Measurements from ENCODE around the gene SMARCC2.
"Not testable (repeated sequence)": the region's sequence is repeated elsewhere in the genome, so short reads cannot be mapped to it uniquely, and the experiment has no call there.

Gene SMARCC2

DNA sequence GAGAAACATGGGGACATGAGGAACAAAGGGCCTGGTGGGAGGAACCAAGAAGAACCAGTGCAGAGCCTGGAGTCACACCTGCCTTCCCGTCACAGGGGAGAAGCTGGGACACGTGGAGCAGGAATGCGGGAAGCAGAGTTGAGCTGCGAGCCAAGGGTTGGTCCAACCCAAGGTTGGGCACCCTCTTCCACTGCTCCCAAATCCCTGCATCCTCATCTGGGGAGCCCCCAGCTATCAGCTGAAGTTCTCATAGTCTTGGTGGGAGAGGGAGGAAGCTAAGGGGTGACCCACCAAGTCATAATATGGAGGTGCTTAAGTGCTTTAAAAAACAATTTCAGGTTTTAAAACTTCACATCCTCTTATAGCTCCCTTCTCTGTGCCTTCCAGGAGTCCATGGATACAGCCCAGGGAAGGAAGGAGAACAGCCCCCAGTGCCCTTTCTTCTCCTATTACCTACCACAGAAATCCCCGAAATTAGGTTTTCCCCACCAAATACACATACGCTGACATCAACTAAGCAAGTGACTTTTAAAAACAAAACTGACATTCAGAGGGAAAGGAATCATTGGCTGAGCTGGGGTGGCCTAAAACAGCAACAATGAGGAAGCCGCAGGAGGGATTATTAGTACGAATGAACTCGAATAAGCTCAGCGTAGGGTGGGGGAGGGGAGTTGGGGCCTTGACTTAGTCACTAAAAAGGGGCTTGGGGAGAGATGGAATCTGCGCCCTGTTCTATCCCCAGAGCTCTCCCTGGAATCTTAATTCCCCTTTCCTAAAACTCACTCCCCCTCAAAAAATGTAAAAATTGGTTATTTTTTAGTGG, 26.6 kb downstream of the SMARCC2 start:
- DNase-seq, result no peak

DNA sequence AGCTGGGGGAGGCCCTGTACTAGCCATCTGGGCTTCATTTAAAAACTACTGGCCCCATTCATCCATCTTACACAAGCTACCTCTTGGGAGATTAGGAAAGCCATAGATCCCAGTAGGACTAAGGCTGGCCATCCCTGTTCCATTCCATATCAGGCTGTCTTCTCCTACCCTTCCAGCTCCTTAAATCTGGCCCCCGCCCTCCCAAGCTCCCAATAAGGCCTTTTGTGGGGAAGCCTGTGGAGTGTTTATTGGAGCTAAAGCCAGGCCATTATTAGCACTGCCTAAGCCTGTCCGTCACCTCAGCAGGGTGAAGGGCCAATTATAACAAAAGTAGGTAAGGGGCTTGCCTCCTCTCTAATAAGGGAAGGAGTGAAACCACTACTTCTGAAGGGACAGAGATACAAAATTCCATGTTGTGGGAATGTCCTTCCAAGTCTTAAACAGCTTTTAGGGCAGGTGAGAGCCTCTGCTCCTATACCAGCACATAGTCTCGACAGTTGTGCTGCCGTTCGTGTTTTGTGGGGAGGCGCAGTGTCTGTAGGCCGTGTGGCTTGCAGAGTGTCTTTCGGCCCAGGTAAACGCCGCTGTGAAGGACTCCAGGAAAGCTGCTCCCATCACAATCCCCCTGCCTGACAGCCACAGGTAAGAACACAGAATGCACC, 27.5 kb downstream of the SMARCC2 start:
- DNase-seq, result no peak

DNA sequence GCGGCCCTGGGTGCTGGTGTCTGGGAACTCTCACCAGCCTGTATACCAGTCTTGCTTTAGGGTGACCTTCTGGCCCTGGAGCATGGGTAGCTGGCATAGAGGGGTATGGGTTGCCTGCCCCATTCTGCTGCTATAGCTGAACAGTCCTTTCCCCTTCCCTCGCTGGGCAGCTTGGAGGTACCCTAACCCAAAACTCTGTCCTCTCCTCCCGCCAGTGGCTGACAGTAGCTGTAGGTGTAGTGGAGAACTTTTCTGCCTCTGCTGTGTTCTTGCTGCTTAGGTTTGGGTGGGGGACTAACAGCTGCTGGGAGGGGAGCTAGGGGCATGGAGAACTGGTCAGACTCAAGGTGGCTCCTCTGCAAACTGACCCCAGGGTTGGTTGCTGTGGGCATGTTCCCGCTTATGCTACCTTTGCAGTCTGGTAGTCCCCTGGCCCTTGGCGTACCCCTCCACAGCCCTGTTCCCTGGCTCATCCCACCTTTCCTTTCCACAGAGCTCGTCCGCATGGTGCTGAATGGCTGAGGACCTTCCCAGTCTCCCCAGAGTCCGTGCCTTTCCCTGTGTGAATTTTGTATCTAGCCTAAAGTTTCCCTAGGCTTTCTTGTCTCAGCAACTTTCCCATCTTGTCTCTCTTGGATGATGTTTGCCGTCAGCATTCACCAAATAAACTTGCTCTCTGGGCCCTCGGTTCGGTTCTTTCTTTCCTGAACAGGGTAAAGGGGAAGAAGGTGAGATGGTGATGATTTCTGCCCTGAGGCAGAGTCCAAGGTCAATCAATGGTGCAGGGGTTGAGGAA, 28.2 kb downstream of the SMARCC2 start:
- DNase-seq, result no peak

DNA sequence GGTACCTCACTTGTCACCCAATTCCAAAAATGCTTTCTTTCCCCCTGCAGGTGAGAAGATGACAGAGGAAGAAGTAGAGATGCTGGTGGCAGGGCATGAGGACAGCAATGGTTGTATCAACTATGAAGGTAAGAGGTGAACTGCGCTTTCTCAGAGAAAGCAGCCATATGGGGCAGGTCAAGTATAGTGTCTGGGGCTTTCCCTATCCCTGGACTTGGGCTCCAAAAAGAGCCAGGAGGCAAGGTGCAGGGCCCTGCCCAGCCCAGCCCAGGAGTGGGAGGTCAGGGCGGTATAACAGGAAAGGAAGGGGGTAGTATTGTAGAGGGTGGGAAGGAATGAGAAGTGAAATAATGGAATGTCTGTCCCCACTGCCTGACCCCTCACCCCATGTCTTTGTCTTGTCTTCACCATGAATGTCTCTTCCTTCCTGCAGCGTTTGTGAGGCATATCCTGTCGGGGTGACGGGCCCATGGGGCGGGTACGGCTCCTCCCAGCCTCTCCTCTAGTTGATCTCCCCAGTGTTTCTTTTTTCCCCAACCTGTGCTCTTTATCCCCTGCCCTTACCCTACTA, 29.0 kb downstream of the SMARCC2 start:
- DNase-seq, result no peak

DNA sequence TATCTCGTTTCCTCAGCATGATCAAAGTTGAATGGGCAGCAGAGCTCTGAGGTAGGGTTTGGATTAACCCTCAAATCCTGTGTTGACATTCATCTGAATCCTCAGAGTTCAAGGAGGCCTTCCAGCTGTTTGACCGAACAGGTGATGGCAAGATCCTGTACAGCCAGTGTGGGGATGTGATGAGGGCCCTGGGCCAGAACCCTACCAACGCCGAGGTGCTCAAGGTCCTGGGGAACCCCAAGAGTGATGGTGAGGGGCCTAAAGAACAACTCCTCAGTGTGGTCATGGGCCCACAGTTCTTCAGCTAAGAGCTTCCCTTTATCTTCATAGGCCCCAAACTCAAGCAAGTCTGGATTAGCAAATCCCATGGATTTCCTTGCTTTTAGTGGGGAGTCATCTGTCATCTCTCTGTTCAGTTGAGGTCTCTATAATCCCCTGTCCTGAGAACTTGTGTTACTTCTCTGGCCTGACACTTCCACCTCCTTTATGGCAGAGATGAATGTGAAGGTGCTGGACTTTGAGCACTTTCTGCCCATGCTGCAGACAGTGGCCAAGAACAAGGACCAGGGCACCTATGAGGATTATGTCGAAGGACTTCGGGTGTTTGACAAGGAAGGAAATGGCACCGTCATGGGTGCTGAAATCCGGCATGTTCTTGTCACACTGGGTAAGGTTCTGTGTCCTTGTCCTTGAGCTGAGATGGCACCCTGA, 29.6 kb downstream of the SMARCC2 start:
- DNase-seq, result no peak

DNA sequence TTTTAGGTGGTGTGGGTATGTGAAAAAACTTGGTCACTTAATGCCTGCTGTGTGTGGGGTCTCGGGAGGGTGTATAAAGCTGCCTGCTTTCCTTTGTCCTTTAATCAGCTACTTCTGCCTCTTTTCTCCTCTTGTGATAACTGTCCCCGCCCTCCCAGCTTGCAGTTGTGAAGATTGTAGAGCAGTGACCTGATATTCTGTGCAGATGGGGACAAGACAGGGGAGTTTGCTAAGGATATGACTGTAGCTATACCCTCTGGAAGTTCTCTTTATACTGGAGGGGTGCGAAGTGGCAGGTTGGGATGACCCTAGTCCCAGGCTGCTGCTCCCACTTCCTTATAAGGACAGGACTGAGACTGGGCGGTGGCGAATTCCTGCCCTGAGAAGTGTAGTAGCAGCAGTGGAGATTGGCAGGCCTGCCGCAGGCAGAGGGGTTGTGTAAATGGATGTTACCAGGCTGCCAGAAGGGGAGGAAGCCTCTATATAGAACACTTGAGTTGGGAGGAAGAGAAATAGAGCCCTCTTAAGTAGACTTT, 30.3 kb downstream of the SMARCC2 start:
- no peak for DNase-seq

DNA sequence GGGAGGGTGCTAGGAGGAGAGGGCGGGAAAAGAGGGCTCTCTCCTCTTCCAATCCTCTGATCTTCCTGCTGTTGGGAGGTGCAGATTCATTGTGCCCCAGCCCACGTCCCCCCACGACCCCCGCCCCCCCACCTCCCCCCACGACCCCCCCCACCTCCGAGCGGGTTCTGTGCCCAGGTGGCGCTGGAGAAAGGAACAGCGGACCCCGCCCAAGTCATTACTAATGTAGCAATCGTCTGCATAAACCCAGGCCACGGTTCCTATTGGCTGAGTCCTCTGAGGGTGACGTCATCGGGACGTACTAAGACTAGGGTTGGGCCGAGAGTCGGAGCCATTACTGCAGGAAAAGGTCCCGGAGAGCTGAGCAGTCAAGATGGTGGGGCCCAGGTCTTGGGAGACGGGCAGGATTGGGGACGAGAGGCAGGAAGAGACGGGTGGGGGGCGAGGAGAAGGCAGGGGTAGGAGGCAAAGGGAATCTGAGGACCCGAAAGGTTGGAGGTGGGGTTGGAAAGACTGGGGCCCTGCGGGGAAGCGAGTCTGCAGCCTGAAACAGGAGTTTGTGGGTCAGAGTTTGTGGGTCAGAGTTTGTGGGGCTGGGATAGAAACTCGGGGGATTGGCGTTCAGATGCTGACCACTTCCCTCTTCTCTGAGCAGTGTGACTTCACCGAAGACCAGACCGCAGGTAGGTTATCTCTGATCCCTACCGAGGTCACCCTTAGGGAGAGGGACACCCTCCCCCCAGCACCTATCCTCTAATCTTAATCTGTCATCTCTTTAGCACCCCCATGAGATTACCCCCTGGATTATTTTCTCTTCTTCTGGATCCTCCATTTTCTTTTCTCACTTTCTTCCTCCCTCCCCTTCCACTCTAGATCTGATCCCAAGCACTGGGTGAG, 31.0 kb downstream of the SMARCC2 start, which contains the start of gene MYL6:
Gene MYL6 (plus strand): TSS at position 331 of the 897 bp plus-strand sequence. CDS start 43 bp downstream, at position 374.
- peak; percentile 89 for DNase-seq

DNA sequence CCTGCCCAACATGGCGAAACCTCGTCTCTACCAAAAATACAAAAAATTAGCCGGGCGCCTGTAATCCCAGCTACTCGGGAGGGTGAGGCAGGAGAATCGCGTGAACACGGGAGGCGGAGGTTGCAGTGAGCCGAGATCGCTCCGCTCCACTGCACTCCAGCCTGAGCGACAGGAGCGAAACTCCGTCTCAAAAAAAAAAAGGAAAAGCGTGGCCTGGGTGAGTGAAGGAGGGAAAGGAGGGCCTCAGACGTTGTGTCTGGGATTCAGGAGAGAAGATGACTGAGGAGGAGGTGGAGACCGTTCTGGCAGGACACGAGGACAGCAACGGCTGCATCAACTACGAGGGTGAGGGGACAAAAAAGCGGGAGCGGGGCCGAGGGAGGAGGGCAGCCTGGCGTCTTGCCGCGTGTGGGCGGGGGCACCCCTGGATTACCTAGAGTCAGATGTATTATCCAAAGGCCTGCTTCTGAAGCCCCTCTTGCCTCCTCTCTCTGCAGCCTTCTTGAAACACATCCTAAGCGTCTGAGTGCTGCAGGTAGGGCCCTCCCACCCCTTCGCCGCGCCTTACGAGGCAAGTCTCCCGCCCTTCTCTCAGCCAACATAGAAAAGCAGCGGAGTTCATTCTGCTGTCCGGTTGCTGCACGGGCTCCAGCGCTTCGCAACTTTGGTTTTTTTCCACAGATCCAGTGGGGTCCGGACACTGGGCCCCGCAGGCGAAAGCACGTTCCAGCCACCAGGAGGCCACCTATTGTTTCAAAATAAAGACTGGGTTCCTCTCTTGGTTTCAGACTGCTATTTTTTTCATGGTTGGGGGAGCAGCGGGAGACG, 31.9 kb downstream of the SMARCC2 start:
- DNase-seq, result peak; percentile 77

DNA sequence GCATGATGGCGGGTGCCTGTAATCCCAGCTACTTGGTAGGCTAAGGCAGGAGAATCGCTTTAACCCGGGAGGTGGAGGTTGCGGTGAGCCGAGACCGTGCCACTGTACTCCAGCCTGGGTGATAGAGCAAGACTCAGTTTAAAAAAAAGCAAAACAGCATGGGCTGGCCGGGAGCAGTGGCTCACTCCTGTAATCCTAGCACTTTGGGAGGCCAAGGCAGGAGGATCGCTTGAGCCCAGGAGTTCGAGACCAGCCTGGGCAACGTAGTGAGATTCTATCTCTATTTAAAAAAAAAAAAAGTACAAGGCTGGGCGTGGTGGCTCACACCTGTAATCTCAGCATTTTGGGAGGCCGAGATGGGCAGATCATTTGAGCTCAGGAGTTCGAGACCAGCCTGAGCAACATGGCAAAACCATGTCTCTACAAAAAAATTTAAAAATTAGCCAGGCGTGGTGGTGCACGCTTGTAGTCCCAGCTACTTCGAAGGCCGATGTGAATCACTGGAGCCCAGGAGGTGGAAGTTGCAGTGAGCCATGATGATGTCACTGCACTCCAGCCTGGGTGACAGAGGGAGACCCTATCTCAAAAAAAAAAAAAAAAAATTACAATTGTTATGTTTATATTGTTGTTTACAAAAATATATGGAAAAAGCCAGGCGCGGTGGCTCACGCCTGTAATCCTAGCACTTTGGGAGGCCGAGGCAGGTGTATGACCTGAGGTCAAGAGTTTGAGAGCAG, 32.7 kb downstream of the SMARCC2 start:
- not testable (repeated sequence) for DNase-seq

DNA sequence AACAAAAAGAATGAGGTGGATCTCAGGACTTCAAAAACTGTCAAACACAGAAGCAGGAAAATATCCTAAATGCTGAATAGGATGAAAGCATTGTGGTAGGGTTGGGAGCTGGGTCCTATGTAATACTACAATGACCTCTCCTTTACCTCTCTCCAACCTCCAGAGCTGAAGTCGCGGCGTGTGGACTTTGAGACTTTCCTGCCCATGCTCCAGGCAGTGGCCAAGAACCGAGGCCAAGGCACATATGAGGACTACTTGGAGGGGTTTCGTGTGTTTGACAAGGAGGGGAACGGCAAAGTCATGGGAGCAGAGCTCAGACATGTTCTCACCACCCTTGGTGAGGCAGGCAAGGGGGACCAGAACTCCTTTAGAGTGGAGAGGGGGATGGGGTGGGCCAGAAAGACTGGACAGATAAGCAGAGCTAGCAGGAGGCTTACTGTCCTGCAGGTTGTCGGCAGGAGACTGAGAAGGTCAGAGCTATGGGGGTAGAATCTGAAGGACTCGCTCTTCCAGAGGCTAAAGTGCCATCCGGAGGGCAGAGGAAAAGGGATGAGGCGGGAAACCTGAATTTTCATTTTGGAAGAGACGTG, 33.9 kb downstream of the SMARCC2 start:
- DNase-seq, result no peak

DNA sequence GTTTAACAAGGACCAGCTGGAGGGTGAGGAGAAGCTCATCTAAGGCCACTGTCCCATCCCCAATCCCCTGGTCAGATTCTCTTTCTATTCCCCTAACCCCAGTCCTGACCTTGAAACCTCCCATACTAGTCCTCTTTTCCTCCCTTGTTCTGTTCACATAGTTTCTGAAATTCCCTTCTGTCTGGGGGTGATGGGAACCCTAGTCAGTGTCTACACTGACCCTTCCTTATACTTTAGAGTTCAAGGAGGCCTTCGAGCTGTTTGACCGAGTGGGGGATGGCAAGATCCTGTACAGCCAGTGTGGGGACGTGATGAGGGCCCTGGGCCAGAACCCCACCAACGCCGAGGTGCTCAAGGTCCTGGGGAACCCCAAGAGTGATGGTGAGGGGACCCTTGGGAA, 34.5 kb downstream of the SMARCC2 start:
- no peak for DNase-seq

DNA sequence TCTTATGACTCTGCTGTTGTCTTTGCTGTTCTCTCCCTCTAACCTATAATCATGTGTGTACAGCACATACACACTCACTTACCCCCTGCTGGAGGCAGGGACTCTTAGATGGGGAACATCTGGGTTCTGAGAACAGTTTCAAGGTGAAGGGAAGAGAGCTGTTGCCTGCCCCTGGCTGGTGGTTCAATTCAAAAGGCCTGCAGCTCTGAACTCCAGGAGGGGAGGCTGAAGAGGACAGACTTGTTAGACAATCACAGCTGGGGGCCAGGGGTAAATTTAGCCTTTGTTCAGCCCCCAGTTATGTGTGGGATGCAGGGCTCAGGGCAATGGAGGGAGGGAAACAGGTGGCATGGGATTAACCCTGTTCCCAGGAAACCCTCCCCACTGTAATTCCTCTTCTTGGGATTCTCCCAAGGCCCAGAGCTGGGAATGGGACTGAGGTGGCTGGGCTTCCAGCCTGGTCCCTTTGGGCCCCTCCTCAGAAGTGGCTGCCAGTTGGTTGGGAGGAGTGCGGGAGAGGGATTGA, 35.0 kb downstream of the SMARCC2 start:
- no peak for DNase-seq

DNA sequence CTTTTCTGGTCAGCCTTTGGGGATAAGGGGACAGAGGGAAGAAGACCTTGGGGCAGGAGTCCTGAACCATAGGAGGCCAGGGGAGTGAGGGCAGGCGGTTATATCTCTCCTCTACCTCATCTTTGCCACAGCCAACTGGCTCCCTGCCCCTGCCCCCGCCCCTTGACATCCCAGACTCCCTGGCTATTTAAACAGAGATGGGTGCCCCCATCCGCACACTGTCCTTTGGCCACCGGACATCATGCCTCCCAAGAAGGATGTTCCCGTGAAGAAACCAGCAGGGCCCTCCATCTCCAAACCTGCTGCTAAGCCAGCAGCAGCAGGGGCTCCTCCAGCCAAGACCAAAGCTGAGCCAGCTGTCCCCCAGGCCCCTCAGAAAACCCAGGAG, 35.6 kb downstream of the SMARCC2 start:
- no peak for DNase-seq

DNA sequence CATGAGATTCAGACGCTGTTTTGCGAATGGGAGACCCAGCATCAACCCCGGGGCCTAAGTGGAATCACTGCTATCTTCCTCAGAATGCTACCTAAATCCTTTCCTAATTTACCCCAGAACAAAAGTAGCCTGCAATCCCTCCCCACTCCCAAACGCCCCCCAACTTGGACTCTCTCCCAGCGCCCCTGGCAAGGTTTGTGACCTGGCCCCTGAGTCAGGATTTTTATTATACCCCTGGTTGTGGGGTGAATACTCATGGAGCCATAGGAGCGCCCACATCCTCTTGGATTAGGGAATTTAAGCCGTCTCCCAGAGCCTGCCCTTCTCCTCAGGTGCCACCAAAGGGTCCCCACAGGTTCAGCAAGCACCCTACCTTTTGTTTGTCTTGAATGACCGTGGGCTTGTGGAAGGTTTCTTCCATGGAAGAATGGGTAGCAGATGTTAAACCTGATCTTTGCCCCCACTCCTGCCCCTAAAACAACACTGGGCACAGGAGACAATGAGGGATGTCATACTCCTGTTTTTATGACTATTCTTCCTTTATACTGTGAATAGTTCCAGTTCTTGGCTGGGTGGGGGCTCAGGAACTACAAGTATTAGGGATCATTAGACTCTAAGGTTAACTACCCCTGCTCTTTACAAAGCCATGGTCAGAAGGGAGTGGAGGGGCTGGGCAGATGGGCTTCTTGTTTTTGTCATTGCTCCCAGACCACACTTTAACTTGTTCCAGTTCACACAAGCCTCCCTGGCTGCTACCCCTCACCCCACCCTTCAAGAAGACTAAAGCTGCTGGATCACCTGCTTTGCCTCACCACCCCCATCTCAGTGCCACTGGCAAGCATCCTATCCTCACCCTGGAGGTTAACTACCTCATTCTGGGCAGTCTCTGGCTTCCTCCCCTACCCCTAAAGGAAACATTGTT, 36.3 kb downstream of the SMARCC2 start:
- no peak for DNase-seq

DNA sequence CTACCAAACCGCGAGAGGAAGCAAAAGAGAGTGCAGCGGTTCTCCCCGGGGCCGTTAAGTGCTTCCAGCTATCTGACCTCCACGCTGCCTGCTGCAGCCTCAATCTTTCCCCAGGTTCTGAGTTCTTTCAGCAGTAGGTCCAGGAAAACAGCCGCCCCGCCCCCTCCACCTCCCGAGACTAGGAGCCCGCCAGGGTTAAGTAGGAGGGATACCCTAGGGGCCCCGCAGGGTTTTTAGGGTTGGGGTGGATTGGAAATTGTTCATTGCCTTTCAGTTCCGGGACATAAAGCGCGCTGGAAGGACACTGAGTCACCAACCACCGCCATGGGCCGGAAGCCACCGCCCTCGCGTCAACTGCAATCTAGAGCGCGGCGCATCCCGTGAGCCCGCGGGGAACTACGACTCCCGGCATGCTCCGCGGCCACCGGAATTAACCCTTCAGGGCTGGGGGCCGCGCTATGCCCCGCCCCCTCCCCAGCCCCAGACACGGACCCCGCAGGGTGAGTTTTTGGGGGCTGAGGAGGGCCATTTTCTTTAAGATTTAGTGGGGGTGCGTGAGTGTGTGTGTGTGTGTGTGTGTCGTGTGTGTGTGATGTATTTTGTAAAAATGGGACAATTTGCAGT, 37.0 kb downstream of the SMARCC2 start, which contains the start of gene MYL6B:
Gene MYL6B (plus strand): TSS at position 456 of the 624 bp plus-strand sequence. CDS start 1,332 bp downstream, outside the sequence.
- DNase-seq, result peak; percentile 86

DNA sequence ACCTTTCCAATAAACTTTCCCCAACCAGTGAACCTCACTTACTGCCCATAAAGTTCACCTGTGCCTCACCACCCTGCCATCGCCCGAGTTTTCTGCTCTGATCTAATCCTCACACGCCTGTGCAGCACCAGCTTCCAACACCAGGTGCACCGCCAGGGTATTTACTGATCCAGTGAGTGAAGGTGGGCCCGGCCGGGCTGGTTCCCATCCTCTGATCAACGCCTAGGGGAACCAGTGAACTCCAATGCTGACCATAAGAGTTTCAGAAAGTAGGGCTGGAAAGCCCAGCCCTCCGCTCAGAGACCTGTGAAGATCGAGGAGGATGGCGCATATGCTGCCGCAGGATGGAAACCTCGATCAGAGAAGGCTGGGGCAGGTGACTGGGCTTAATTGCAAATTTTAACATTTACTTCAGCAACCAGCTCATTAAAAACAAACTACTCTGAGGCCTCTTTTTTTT, 37.6 kb downstream of the SMARCC2 start:
- no peak for DNase-seq

DNA sequence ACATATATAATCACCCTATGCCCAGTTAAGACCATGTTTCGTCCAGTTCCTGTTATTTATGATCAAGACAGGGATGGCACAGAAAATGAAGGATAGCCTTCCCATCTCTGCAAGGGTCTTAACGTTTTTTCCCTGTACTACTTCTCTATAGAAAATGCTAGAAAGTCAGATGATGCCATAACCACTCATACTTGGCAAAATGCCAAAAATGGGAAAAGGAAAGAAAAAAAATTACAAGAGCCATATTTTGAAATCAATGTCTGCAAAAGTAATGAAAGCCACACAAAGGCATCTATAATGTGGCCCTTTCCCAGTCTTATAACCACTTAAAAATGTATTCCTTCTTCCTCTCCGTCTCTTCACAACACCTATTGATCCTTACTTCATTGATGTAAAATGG, 38.7 kb downstream of the SMARCC2 start:
- no peak for DNase-seq
